ENCODE data around the gene PDE11A.

GRCh38 chr2:177783835-177784744, 288.5 kb downstream of the PDE11A start:
- TF ChIP-seq, protein P1, sequence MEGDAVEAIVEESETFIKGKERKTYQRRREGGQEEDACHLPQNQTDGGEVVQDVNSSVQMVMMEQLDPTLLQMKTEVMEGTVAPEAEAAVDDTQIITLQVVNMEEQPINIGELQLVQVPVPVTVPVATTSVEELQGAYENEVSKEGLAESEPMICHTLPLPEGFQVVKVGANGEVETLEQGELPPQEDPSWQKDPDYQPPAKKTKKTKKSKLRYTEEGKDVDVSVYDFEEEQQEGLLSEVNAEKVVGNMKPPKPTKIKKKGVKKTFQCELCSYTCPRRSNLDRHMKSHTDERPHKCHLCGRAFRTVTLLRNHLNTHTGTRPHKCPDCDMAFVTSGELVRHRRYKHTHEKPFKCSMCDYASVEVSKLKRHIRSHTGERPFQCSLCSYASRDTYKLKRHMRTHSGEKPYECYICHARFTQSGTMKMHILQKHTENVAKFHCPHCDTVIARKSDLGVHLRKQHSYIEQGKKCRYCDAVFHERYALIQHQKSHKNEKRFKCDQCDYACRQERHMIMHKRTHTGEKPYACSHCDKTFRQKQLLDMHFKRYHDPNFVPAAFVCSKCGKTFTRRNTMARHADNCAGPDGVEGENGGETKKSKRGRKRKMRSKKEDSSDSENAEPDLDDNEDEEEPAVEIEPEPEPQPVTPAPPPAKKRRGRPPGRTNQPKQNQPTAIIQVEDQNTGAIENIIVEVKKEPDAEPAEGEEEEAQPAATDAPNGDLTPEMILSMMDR (IDR thresholded peaks at IDR 0.05) = no peak
- TF ChIP-seq POLR2A (IDR thresholded peaks at IDR 0.05; ENCODE audit: low read depth) (no peak), POLR2AphosphoS5 (IDR thresholded peaks at IDR 0.05) (no peak)
